NCI-H1105 (cell line): ENCODE data around the gene LRRC4C.

ENCODE experiments used
- DNase-seq: peaks from one replicate; lab custom pipeline; 2025; lab: John Stamatoyannopoulos, UW

LRRC4C gene

DNA sequence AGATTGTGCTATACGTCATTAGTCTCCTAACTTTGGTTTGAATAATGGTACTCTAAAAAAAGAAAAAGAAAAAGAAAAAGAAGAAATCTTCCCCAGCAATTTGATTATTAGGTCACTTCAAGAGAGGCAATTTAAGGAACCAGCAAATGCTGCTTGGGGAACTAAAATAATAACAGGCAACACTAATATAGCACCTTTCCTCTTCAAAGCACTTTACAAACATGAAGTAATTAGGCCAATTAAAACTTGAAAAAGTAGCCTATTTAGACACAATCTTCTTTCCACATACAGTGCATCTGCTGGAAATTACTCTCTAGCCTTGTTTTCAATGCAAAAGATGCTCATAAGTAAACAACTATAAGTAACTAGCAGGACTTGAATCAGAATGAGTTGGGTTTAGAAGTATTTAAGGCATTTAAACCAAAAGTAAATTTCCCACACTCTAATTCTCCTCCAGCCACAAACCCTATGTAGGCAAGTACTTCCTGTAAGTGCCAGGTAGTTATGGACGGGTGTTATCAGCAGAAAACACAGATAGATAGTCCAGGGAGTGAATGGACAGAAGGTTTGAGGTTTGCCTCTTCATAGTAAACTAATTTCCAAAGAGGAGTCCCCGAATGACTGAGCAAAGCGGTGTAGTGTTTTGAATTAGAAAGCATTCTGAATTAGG, 44.5 kb downstream of the LRRC4C start:
- peak; percentile 56 for DNase-seq

DNA sequence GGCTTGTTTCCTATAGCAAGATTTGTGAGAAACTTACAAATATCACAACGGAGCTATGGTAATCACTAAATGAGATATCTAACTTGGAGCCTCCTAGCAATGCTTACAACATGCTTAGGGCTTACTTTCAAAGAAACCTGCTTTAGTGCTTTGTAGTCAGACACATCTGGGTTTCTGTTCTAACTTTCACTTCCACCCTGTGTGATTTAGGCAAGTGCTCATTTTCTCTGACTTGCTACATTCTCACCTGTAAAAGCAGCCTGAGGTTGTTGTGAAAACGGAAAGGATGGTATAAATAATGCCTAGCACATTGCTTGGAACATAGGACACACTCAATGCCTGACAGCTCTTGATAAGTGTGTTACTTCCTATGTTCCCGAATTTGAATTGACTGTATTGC, 45.6 kb downstream of the LRRC4C start:
- DNase-seq = no peak

DNA sequence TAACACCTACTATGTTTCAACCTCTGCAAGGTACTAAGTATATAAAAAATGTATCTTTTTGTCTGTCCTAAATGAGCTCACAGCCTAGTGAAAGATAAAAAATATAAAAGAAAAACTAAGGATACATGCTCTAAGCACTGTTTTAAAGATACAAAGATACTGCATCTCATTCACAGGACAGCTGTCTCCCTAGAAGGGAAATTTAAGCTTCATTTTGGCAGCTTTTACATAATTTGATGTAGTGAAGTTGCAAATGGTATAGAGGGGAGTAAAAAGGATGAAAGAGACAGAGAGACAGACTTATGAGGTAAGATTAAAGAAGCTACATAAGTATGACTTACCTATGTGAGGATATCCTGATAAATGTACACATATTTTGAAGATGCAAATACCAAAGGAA, 53.6 kb downstream of the LRRC4C start:
- no peak for DNase-seq

DNA sequence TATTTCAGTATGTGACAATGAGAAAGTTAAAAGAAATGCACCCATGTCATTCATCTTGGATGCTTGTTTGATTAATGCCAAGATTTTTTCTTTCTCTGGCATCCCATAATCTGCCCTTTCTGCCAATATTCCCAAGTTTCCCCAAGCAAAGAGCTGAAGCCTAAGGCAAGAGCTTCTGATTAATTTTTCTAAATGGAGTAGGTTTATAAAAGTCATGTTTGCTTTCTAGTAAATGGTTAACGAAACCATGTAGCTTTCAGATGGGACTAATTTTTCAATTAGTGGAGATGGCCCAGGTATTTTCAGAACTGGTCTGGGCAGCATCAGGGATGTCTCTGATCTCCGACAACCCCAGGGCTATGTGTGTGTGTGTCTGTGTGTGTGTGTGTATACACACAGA, 55.3 kb downstream of the LRRC4C start:
- no peak for DNase-seq

DNA sequence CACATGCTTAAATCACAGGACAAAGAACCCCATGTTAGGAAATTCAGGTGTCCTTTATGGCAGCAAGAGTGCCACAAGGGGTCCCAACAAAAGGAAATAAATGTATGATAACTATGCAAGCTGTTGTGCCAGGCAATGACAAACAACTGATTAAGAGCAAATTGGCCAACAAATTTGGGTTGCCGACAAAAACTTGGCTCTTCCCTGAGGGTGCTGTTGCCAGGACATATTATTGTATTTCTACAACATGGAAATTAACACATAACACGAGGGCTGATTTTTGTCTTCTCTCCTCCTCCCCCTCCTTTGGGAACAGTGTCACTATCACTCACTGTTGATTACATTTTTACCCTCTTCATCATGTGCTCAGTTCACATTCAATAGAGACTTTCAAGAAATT, 56.0 kb downstream of the LRRC4C start:
- no peak for DNase-seq

DNA sequence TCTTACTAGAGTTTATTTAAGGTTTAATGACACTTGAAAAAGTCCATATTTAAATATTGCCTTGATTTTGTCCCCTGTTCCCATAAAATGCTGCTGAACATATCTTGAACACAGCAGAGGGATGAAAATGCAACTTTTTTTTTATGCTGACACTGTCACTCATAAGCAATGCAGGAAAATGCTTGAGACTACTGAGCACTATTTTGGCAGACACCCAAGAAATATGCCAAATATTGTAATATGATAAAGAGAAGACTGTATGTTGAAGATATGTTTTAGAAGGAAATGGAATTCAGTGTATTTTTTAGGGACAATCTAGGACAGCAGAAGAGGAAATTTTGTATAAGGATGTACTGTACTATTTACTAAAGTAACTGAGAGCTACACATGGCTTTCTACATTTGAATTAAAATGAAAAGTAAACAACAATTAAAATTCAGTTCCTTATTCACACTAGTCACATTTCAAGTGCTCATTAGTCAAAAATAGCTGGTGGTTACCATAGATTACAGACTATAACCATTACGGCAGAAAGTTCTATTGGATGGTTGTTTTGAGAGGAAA, 58.6 kb downstream of the LRRC4C start:
- DNase-seq = peak; percentile 75

DNA sequence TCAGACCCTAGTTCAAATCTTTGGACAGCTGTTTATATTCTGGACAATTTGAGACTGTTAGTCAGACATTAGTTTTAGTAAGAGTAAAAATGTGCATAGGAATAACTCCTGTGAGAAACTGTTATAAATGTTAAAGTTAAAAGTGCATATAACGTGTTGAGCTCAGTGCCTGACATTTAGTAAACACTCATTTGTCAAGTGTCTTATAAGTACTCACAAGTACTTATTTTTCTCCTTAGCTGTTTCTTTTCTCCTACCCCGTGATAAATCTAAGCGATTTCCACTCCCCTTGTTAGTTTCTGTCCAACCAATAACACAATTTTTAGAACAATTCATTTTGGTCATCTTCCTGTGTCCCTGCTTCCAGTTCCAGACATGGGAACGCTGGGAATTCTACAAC, 59.3 kb downstream of the LRRC4C start:
- DNase-seq = no peak

DNA sequence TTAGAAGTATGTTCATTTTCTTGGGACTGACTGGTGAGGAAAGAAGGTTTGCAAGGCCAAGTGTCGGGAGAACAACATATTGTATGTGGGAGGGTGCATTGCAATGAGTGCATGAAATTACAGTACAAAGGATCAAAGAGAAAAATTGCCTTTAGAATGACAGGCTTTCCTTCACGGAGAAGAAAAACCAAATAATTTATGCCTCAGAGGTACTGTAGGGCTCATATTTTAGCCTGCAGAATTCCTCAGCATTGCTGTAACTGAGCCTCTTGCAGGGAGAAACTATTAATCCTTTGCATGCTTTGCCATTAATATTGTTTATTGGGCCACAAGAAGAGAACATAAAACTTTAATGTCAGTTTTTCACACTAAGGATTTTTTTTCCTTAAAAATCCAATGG, 60.1 kb downstream of the LRRC4C start:
- no peak for DNase-seq

DNA sequence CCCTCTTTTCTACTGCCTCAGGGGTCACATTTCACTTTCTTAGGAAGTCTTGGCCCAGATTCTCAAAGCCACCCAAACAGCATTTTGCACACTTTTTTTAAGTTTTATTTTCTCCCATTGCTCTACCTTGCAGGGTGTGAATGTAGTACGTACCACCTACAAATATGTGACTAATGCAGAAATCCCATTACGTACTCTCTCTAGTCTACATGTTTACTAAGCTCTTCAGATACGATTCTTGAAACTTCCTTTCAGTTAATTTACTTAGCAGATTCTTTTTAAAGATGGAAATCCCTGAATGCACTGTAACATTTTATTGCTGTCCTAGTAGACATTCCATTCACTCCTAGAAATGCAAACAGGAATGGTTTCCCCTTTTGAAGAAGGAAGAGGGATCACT, 61.3 kb downstream of the LRRC4C start:
- DNase-seq = no peak

DNA sequence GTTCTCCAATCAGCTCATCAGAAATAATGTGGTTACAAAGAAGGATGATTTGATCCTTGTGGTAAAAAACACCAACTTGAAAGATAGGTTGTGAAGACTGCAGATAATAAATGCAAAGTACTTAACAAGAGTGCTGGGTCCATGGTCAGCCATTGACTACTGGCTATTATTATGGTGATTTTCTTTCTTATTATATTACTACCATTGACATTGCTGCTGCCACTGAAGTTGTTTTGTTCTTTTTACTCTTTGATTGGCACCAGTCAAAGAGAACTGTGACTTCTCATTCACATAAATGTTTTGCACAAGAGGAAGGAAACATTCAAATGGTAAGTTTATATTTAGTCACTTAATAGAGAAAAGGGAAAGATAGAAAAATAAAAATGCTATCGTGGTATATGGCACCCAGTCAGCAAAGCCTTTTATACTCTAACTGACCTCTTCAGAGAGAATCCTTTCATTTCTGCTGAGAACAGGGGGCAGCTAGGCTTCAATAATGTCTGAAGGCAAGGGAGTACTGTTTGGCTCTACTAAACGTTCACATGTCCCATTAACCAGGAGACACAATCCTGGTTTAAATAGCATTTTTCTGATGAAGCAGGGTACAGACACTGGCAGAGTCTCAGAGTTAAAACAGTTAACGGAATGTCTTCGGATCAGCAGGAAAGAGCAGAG, 64.8 kb downstream of the LRRC4C start:
- no peak for DNase-seq

DNA sequence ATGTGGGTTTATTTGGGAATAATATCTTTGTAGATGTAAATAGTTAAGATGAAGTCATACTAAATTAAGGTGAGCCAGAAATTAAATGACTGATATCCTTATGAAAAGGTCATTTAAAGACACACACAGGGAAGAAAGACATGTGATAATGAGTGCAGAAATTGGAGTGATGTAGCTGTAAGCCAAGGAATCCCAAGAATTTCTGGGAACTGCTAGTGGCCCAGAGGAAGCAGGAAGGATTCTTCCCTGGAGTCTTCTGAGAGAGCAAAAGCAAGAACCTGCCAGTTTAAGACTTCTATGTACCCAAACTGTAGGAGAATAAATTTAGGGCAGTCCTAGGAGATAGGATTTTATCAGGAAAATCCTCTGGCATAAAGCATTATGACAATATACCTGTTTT, 66.9 kb downstream of the LRRC4C start:
- no peak for DNase-seq

DNA sequence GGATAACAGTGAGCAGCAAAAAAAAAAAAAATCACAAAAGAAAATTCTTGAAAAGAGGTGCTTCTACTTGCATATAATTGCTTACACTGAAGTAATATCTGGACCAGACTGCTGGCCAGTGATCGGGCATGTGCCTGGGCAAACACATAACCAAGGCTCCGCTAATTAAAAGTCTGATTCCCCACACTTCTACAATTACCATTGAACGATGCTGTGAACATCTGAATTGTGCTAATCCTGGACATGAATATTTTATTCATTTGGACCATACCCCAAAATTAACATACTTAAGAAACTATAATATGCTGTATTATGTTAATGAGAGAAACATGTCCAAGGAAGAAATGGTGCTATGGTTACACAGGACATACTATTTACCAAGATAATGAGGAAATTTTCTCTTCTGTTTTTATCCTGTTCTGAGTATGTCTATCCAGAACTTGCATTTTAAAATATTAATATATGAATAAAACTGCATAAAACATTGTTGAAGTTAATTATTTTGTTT, 69.8 kb downstream of the LRRC4C start:
- DNase-seq = no peak

DNA sequence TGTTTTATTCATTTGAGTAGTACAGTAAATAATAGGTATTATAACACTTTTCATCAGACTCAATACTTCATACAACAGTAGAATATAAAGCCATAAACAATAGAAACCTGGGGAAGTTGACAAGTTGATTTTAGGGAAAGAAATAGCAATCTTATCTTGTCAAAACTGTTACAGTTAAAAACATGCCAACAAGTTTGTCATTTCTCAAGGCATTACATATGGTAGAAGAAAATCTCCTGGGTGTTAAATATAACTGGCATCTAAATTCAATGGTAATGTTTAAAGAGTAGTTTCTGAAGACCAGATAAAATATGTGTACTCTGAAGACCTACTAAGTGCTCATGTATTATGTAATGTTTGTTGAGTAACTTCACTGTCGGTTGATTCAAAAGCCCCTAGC, 75.1 kb downstream of the LRRC4C start:
- DNase-seq = no peak

DNA sequence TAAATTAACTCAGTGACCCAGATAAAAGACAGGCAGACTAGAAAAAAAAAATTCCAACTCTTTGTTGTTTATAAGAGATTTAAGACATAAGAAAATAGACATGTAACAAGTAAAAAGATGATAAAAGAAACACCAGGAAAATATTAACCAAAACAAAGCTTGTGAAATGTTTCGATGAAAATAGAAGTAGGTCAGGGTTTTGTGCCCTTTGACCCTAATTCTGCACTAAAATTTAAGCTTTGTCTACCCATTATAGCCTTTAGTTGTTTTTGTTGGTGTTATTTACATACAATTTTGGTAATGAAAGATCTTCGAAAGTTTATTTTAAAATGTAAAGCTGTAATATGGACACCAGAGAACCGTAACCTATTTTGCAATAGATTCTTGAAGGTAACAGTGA, 75.7 kb downstream of the LRRC4C start:
- DNase-seq = no peak

DNA sequence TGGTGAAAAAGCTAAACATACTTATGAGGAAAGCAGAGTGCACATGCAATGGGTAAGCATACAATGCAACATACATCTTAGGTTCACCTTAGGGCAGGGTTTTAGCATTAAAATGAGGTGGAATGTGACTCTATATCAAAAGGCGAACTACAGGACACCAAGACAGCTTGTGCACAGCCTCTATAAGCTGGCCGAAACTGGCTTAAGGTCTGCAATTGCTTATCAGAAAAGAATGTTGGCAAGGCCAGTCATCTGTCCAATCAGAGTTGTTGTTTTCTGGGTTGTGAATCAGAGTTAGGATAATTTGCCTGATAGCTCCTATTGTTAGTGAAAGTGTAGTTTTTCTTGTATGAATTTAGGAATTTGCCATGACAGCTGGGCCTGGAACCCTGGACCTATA, 76.5 kb downstream of the LRRC4C start:
- DNase-seq = no peak

DNA sequence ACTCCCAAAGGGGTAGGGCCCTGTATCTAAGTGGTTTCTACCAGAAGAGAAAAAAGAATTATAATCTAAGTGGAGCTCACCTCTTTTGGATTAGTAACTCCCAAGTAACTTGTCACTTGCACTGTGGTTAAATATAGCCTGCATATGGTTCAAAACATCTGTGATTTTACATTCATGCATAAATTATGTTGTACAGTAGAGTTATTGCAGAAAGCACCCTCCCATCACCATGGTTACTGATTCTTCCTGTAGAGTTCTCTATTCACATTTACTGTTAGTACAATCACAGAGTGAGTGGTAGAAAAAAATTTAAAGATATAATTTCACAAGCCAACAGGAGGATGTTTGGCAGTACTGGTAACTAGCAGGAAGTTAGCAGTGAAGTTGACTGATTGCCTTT, 80.4 kb downstream of the LRRC4C start:
- no peak for DNase-seq

DNA sequence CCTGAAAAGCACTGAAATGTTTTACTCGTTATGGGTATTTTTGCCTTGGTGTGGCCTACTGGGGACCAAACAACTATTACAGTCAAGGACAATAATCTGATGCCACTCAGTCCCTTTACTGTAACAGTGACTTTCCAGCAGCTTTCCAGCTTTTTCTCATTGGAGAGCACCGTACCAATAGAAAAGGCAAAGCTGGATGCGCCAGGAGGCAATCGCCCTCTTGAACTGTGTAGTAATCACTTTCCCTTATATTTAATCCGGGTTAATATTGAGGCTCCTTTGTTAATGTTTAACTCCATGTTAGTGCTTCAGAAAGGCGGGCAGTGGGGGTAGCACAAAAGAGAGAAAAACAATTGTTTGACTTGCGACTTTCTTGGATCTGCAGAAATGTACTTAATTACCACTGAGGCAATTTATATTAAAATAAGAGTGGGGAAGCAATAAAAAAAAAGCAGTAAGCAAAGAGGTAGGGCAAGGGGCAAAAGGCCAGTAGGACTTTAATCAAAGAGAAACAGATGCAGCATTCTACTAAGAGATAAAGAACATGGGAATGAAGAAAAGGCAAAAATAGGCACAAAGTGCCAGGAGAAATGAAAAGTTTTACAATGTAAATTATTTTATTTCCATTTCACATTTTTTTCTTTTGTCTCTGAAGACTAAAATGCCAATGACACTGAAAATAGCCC, 81.6 kb downstream of the LRRC4C start:
- DNase-seq = no peak

DNA sequence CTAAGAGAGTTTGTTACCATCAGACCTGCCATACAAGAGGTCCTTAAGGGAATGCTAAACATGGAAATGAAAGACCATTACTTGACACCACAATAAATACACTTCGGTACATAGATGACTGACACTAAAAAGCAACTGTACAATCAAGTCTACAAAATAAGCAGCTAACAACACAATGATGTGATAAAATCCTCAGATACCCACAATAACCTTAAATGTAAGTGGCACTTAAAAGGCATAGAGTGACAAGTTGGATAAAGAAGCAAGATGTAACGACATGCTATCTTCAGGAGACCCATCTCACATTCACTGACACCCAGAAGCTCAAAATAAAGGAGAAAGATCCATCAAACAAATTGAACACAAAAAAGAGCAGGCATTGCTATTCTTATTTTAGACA, 107.6 kb downstream of the LRRC4C start:
- DNase-seq = no peak

DNA sequence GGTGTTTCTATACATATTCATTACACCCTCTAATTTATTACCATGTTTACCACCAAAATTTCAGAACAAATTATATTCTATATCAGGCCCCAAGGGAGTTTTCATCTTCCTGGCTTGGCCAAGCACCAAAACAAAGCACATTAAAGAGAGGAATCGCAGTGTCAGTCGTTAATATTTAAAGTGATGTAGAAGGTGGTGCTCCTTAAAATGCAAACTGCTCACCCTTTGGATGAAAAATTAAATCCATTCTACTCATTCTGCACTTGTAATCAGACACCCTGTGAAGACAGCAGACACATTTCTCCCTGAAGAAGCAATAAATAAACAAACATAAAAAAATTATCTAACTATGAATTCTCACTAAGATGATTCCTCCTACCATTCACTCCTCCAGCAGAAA, 113.4 kb downstream of the LRRC4C start:
- DNase-seq = no peak

DNA sequence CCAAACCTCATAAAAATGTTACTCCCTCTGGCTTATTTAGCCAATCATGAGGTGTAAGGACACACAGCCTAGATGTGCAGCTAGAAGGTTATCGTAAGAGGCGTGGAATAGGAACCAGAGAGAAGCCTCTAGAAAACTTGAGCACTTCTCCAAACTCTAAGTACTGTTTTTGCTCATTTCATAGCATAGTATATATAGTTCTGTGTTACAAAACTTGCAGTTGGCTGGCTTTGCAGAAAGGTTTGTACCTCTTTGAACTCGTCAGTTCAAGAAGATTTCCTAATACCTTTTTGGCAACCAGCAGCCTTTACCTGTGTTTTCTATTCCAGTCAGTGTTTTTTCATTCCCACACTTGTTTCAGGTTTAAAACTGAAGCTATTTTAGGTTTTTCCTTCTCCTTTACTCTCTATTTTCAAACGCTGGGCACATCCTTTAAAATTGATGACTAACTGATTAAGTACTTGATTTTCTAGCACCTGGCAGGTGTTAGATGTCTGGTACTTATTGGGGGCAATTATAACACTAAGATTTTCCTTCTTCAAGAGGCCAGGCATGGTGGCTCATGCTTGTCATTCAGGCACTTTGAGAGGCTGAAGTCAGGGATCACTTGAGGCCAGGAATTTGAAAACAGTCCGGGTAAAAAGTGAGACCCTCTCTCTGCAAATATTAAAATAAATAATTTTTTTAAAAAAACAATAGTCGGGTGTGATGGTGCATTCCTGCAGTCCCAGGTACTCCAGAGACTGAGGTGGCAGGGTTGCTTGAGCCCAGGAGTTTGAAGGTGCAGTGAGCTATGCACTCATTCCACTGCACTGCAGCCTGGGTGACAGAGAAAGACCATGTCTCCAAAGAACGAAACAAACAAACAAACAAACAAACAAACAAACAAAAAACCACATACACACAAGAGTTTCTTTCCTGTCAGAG, 125.2 kb downstream of the LRRC4C start:
- no peak for DNase-seq

DNA sequence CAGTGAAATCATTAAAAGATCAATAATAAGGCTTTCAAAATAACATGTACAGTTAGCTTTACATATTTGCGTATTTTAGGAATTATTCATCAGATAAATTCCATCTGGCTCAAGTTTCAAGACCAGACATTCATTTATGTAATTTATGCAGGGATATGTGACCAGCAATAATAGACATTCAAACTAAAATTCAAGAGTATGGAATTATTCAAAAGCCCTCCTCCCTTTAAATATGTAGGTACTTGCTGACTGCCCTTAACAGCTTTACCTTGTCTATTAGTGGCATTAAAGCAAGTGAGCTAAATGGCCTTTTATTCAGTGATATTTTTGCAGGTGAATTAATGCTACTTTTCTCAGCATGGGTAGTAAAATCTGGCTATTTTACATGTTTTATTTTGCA, 126.1 kb downstream of the LRRC4C start:
- no peak for DNase-seq

DNA sequence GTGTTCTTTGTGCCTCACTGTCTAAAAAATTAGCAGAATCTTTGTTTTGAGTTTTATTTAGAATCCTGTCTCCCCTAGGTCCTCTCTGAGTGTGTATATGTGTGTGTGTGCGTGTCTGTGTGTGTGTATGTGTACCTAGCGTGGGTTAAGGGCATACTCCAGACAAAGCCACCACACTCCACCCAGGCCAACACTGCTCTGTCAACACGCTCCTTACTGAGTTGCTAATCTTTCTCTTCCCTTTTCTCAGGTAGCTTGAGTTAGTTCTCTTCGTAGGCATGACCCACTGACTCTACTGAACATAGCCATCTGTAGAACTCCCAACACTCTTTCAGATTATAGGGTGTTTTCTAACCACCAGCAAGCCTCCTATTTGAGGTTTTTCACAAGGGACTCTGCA, 131.1 kb downstream of the LRRC4C start:
- DNase-seq = no peak
